Heart left ventricle (tissue), 16 donors: Measurements from ENCODE around the gene ANAPC13. TPM values are rescaled to one million over a fixed set of nuclear protein-coding genes. Genes with fewer than 3 reads are reported as not detected.

Source experiments
- ATAC-seq, 4 donors: fragments of 200-7000 bp; cut with Tn5 transposase; one replicate each; pipeline ENCODE4 v1.9.1; 2020 to 2022; ENCODE audit warnings: moderate library complexity in 4 of 4, mild to moderate bottlenecking in 3 of 4, moderate number of reproducible peaks in 1 of 4
- DNase-seq, 5 donors: peaks; one replicate each; pipeline ENCODE4 v3.0.0-alpha.2; 2020
- H3K27ac ChIP-seq, 12 donors: fragments of 200-600 bp; sonication (generic) in 4 of 12; one replicate each; pipeline versions ENCODE4 v1.5.0 to v1.8.0; 2016 to 2022; ENCODE audit warnings: mild to moderate bottlenecking in 2 of 12
- H3K27me3 ChIP-seq, 9 donors: fragments of 200-600 bp; sonication (generic) in 2 of 9; one replicate each; pipeline versions ENCODE4 v1.5.1 to v1.8.0; 2016 to 2022; ENCODE audit warnings: mild to moderate bottlenecking in 3 of 9
- H3K36me3 ChIP-seq, 9 donors: fragments of 200-600 bp; sonication (generic) in 2 of 9; one replicate each; pipeline versions ENCODE4 v1.5.0 to v1.8.0; 2018 to 2022; ENCODE audit warnings: mild to moderate bottlenecking in 2 of 9
- H3K4me1 ChIP-seq, 12 donors: fragments of 200-600 bp; sonication (generic) in 4 of 12; one replicate each; pipeline versions ENCODE4 v1.5.0 to v1.8.0; 2016 to 2022; ENCODE audit warnings: mild to moderate bottlenecking in 3 of 12
- H3K4me3 ChIP-seq, 12 donors: fragments of 200-600 bp; sonication (generic) in 4 of 12; one replicate each; pipeline versions ENCODE4 v1.5.0 to v1.8.0; 2017 to 2022; ENCODE audit warnings: mild to moderate bottlenecking in 9 of 12, moderate library complexity in 4 of 12
- H3K9me3 ChIP-seq, 12 donors: fragments of 200-600 bp; sonication (generic) in 4 of 12; one replicate each; pipeline versions ENCODE4 v1.5.0 to v1.8.0; 2016 to 2022; ENCODE audit warnings: mild to moderate bottlenecking in 1 of 12
- POLR2A ChIP-seq, 2 donors: fragments of 450-650 bp; IDR thresholded peaks; one replicate each; pipeline ENCODE4 v1.6.1; 2017; ENCODE audit warnings: antibody characterized with exemption in 2 of 2, mild to moderate bottlenecking in 2 of 2, moderate library complexity in 2 of 2
- WGBS, 4 donors: extraction: QIAGEN DNeasy Blood & Tissue Kit in 2 of 4; methylation state at CpG; one replicate each; pipeline versions ENCODE4 v1.1.5 to v1.1.7; 2013 to 2018; 5-methylcytosine and 5-hydroxymethylcytosine counted together
- intact Hi-C, 10 donors: fragments of 100-400 bp; cut with DNase I; formaldehyde crosslinking; loops; one replicate each; pipeline versions ENCODE4 v1.11.1 to v1.14.2; 2022
- long read RNA-seq, 3 donors: library from polyadenylated mRNA; unstranded; transcript quantifications; one replicate each; pipeline ENCODE4 v2.0.0, GENCODE V29; 2020 to 2021
- polyA plus RNA-seq, 2 donors: library from polyadenylated mRNA; stranded (reverse); fragments of 200-250 nt; gene quantifications; one replicate each; pipeline ENCODE4 v1.2.3, GENCODE V29; 2013
- total RNA-seq, 9 donors: library from RNA; depleted of rRNA in 2 of 9; stranded (reverse); fragments of >200 nt in 2 of 9; fragmentation: NEBNext Ultra II Directional in 3 of 9; extraction: Animal tissue kit (Norgen Biotek cat#: 25700) in 3 of 9; gene quantifications; one replicate each; pipeline versions ENCODE4 v1.1.0 to v1.2.4, GENCODE V29; 2016 to 2023
- TF ChIP-seq, protein P1 (sequence below), 12 donors: fragments of 200-600 bp; sonication (generic) in 4 of 12; IDR thresholded peaks; one replicate each; pipeline versions ENCODE4 v1.5.0 to v1.8.0; 2018 to 2022; ENCODE audit warnings: antibody characterized with exemption in 12 of 12, mild to moderate bottlenecking in 5 of 12
- donor health status: ischemic (EF 13 %, LVEDD 7.1; RV severe dilation, severe dysfunction).
- donor health status: healthy with polysubstance abuse.
- donor health status: DM: no; HTN: yes; CAD: no.
- donor health status: DM: no; HTN: no; CAD: no.
- donor health status: ischemic (EF 25% LVEDD 6.9; RV normal size, moderate dysfunction).
- donor health status: ischemic (EF 25% LVEDD 5.7; RV mildly dilated, moderate dysfunction).
- donor health status: healthy.
- donor health status: DM: yes; HTN: yes; CAD: no.
- donor health status: ischemic (EF 35%, LVEDD 5.7; RV mildly dilated, moderate dysfunction).
- donor health status: nonischemic (EF 11% LVEDD 7.7; RV severe dilation, severe dysfunction).
- donor health status: DM: yes; HTN: yes; CAD: no.
- donor health status: PGD.
- donor health status: ischemic (EF 29% LVEDD 5.4; RV normal size, mild dysfunction).
- donor health status: nonischemic (EF 23%, LVEDD 6.1; RV moderate dilation, normal function).

ANAPC13 gene
- total RNA-seq (100 to 1,000 TPM in 1 of 9 donors, 10 to 100 TPM in 8; 53.4 to 109 (median 81.3) TPM), polyA plus RNA-seq (10 to 100 TPM; 49.0 to 93.5 TPM)
- long read RNA-seq, donor 1, transcript ANAPC13-204 (3 exons, 1,840 nt), result minor isoform, 17 of 81 reads
- long read RNA-seq, donor 1, transcript ANAPC13-201 (3 exons, 1,209 nt), result major isoform, 61 of 81 reads
- long read RNA-seq, donor 1, partial matches to known transcripts, result 0 of 81 reads
- long read RNA-seq, donor 1, other reads (novel, unspliced or antisense), result 1 of 81 reads
- long read RNA-seq, donor 2, transcript ANAPC13-203 (2 exons, 686 nt), result minor isoform, 8 of 273 reads
- long read RNA-seq, donor 2, transcript ANAPC13-206 (3 exons, 1,420 nt), result minor isoform, 5 of 273 reads
- long read RNA-seq, donor 2, transcript ANAPC13-204 (3 exons, 1,840 nt), result minor isoform, 74 of 273 reads
- long read RNA-seq, donor 2, transcript ANAPC13-201 (3 exons, 1,209 nt), result major isoform, 178 of 273 reads
- long read RNA-seq, donor 2, partial matches to known transcripts, result 3 of 273 reads
- long read RNA-seq, donor 2, other reads (novel, unspliced or antisense), result 5 of 273 reads
- long read RNA-seq, donor 3, transcript ANAPC13-201 (3 exons, 1,209 nt), result major isoform, 42 of 67 reads
- long read RNA-seq, donor 3, transcript ANAPC13-204 (3 exons, 1,840 nt), result minor isoform, 19 of 67 reads
- long read RNA-seq, donor 3, partial matches to known transcripts, result 0 of 67 reads
- long read RNA-seq, donor 3, other reads (novel, unspliced or antisense), result 4 of 67 reads

- Histone ChIP-seq H3K9me3 (no peaks in the 10 kb centered on the region), H3K4me1 (peaks cover 7 to 53% (median 34%) of the 10 kb centered on the region in 12 donors), H3K36me3 (peaks cover 0 to 22% (median 18%) of the 10 kb centered on the region in 9 donors), H3K4me3 (peak within 1 kb of the TSS; percentile 61 to 96 (median 80)), H3K27ac (peak within 1 kb of the TSS; percentile 81 to 99 (median 96)), H3K27me3 (no peaks in the 10 kb centered on the region)
- 0 to 1% (median 0%) methylated on average over 46 to 81 of the region's 81 CpGs for WGBS, 4 donors
- DNase-seq, result peak; percentile 93 to 96 (median 95)
- peak; percentile 92 to 96 (median 93) for ATAC-seq
- intact Hi-C loops, result loop anchor here in 3 of 10 donors (5.0 to 10.0 kb wide), 4 partner anchors 271 to 914 kb away; partner anchors contain the start of gene CDV3 (in 1 of the 3)
- no peak for TF ChIP-seq POLR2A (IDR thresholded peaks at IDR 0.05)
- TF ChIP-seq, protein P1, sequence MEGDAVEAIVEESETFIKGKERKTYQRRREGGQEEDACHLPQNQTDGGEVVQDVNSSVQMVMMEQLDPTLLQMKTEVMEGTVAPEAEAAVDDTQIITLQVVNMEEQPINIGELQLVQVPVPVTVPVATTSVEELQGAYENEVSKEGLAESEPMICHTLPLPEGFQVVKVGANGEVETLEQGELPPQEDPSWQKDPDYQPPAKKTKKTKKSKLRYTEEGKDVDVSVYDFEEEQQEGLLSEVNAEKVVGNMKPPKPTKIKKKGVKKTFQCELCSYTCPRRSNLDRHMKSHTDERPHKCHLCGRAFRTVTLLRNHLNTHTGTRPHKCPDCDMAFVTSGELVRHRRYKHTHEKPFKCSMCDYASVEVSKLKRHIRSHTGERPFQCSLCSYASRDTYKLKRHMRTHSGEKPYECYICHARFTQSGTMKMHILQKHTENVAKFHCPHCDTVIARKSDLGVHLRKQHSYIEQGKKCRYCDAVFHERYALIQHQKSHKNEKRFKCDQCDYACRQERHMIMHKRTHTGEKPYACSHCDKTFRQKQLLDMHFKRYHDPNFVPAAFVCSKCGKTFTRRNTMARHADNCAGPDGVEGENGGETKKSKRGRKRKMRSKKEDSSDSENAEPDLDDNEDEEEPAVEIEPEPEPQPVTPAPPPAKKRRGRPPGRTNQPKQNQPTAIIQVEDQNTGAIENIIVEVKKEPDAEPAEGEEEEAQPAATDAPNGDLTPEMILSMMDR (IDR thresholded peaks at IDR 0.05), result no peak
These were observed at the start of gene ANAPC13, which contains the start of gene CEP63 for GRCh38 chr3:134485718-134486576. ANAPC13 (minus strand) TSS chr3:134485985; CDS start chr3:134482904, 3,081 bp downstream. CEP63 (plus strand) TSS chr3:134486057; CDS start chr3:134495321, 9,264 bp downstream.

- intact Hi-C loops, result no loop called here
- no peak overlapping the region for H3K4me3 ChIP-seq
- no peak for ATAC-seq
- no peaks in the 10 kb centered on the region for H3K27me3 ChIP-seq
- TF ChIP-seq, protein P1 (IDR thresholded peaks at IDR 0.05), result no peak
- no peak for TF ChIP-seq POLR2A (IDR thresholded peaks at IDR 0.05)
- H3K9me3 ChIP-seq, result no peaks in the 10 kb centered on the region
- H3K27ac ChIP-seq, result no peak overlapping the region
- DNase-seq, result no peak
- peaks cover 0 to 79% (median 43%) of the 10 kb centered on the region in 9 donors for H3K36me3 ChIP-seq
- H3K4me1 ChIP-seq, result peaks cover 0 to 12% (median 0%) of the 10 kb centered on the region in 12 donors
- WGBS, 4 donors, result 85 to 90% (median 88%) methylated on average over 4 of the region's 4 CpGs
These were observed 49.6 kb upstream of the ANAPC13 start for GRCh38 chr3:134535186-134535970.

DNA sequence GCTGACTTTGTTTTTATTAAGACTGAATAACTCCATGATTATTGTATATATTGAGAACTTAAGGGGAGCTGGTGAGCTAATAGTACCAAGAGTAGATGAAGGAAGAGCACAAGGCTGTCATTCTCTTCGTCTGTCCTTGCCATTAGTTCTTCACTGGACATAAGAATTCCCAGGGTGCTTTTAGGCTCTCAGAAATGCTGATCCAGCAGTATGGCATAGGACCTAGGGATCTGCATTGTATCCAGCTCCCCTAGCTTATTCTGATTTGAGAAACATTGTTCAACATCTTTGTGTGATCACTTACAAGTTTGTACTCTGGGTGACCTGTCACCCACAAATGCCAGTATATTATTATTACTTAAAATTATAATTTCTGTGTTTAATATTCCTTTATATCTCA lies 47.7 kb upstream of the ANAPC13 start:
- no peak overlapping the region for H3K27ac ChIP-seq
- peaks cover 0 to 60% (median 31%) of the 10 kb centered on the region in 9 donors for H3K36me3 ChIP-seq
- intact Hi-C loops, result no loop called here
- WGBS, 4 donors, result 72 to 90% (median 81%) methylated on average over 1 of the region's 1 CpG
- peaks cover 0 to 16% (median 0%) of the 10 kb centered on the region in 12 donors for H3K4me1 ChIP-seq
- no peak for TF ChIP-seq POLR2A (IDR thresholded peaks at IDR 0.05)
- ATAC-seq (no peak), DNase-seq (no peak)
- no peaks in the 10 kb centered on the region for H3K9me3 ChIP-seq
- no peak overlapping the region for H3K4me3 ChIP-seq
- no peaks in the 10 kb centered on the region for H3K27me3 ChIP-seq
